Loucy (cell line): ENCODE data around the gene HNF1B.

Experiments used
- CTCF ChIP-seq: fragments of 200-600 bp; sonication (generic); conservative IDR thresholded peaks from 2 replicates; pipeline ENCODE4 v1.5.1; 2014; ENCODE audit warnings: mild to moderate bottlenecking, antibody characterized with exemption, low read length
- EZH2phosphoT487 ChIP-seq: fragments of 200-600 bp; IDR thresholded peaks from 2 replicates; pipeline ENCODE4 v1.6.1; 2018; ENCODE audit warnings: antibody characterized with exemption, mild to moderate bottlenecking, moderate library complexity, borderline replicate concordance

DNA sequence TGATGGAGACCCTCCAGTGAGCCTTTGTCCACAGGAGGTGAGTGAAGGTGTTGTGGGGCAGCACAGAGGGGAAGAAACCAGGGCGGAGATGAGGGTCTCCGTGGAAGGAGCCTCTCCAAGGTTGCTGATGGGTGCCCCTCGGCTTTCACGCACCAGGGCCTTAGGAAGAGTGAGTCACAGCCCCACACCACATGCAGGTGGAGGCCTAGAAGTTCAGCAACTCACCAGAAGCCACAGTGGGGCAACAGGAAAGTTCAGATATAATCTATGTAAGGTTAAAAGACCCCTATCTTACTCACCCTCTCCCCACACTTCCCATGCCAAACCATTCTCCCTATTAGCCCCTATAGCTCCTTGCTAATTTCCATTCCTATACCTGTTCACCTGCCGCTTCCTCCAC lies 9.5 kb upstream of the HNF1B start:
- TF ChIP-seq CTCF, result no peak
- no peak for TF ChIP-seq EZH2phosphoT487
